ENCODE measurements around the gene SHISA4.

GRCh38 chr1:201896951-201897391, 8.3 kb downstream of the SHISA4 start:
- no peak for TF ChIP-seq POLR2A (IDR thresholded peaks at IDR 0.05; ENCODE audit: low read length)
- TF ChIP-seq GATA1 (IDR thresholded peaks at IDR 0.05; ENCODE audit: low read depth, low read length) = no peak
